ENCODE data around the gene CCDC102A. TPM values are rescaled to one million over a fixed set of nuclear protein-coding genes. Genes with fewer than 3 reads are reported as not detected.

Gene CCDC102A
- total RNA-seq, 1 donor from 2014 or later, result 30.6 TPM

DNA sequence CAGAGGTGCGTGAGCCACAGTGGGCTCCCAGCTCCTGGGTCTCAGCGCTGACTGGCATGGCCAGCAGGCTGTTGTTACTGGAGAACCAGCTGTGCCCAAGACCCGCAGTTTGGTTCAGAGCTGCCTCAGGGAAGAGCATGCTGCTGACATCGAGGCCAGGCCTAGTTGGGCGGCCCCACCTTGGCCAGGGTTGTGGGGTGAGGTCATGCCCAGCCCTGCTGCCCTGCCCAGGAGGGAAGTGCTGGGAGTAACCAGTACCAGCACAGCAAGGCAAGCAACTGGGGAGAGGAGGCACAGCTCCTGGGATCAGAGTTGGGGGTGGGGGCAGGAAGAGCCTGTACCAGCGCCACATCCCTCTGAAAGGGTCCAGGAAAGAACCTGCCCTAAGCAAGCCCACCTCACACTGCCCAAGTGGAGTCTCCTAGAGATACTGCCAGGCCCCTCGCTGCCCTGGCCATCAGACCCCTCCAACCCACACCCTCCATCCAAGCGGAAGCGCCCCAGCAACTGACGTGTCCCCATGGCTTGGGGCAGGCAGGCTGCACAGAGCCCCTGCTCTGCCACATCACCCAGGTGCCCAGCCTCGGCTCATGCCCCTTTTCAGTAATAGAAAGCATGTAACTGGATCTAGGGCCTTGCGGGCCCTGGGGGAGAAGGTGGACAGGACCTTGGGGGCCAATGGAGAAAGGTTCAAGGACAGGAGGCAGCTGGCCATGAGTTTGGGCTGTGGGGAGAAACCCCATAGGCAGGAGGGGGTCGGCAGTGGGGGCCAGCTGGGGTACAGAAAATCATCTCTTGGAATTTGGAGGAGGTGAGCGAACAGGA, 51.1 kb downstream of the CCDC102A start:
- Mint-ChIP-seq H3K9me3 (no peaks in the 10 kb centered on the region), H3K36me3 (no peaks in the 10 kb centered on the region), H3K4me1 (peaks cover 60% of the 10 kb centered on the region), H3K27ac (peak overlapping the region; percentile 92), H3K27me3 (ENCODE audit: low read depth) (no peaks in the 10 kb centered on the region), H3K4me3 (peak overlapping the region; percentile 92)
- TF ChIP-seq, protein P1, sequence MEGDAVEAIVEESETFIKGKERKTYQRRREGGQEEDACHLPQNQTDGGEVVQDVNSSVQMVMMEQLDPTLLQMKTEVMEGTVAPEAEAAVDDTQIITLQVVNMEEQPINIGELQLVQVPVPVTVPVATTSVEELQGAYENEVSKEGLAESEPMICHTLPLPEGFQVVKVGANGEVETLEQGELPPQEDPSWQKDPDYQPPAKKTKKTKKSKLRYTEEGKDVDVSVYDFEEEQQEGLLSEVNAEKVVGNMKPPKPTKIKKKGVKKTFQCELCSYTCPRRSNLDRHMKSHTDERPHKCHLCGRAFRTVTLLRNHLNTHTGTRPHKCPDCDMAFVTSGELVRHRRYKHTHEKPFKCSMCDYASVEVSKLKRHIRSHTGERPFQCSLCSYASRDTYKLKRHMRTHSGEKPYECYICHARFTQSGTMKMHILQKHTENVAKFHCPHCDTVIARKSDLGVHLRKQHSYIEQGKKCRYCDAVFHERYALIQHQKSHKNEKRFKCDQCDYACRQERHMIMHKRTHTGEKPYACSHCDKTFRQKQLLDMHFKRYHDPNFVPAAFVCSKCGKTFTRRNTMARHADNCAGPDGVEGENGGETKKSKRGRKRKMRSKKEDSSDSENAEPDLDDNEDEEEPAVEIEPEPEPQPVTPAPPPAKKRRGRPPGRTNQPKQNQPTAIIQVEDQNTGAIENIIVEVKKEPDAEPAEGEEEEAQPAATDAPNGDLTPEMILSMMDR (IDR thresholded peaks at IDR 0.05; ENCODE audit: unreplicated experiment), result no peak
- no peak for DNase-seq (ENCODE audit: low spot score in 2 of 2, unreplicated experiment in 2 of 2)

DNA sequence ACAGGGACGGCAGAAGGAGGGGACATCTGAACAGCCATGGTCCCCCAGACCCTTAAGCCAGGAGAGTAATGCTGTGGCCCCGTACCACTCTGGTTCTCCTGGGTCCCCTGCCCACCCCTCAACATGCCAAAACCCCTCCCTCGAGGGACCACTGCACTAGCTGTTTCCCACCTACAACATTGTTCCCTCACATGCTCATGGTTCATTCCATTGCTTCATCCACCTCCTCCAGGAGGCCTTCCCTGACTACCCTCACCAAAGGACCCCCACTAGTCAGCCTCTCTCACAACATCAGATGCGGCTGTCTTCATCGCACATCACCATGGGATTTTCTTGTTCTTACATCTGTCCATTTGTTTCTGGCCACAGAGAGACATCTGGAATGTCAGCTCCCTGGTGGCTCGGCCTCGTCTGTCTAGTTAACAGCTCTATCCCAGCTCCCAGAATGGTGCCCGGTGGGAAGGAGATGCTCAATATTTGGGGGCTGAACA, 51.8 kb downstream of the CCDC102A start:
- Mint-ChIP-seq H3K36me3 (no peaks in the 10 kb centered on the region), H3K27me3 (ENCODE audit: low read depth) (no peaks in the 10 kb centered on the region), H3K9me3 (no peaks in the 10 kb centered on the region), H3K27ac (peak overlapping the region; percentile 76), H3K4me1 (peaks cover 67% of the 10 kb centered on the region), H3K4me3 (peak overlapping the region; percentile 92)
- TF ChIP-seq, protein P1 (IDR thresholded peaks at IDR 0.05; ENCODE audit: unreplicated experiment), result no peak
- no peak for DNase-seq (ENCODE audit: low spot score in 2 of 2, unreplicated experiment in 2 of 2)

DNA sequence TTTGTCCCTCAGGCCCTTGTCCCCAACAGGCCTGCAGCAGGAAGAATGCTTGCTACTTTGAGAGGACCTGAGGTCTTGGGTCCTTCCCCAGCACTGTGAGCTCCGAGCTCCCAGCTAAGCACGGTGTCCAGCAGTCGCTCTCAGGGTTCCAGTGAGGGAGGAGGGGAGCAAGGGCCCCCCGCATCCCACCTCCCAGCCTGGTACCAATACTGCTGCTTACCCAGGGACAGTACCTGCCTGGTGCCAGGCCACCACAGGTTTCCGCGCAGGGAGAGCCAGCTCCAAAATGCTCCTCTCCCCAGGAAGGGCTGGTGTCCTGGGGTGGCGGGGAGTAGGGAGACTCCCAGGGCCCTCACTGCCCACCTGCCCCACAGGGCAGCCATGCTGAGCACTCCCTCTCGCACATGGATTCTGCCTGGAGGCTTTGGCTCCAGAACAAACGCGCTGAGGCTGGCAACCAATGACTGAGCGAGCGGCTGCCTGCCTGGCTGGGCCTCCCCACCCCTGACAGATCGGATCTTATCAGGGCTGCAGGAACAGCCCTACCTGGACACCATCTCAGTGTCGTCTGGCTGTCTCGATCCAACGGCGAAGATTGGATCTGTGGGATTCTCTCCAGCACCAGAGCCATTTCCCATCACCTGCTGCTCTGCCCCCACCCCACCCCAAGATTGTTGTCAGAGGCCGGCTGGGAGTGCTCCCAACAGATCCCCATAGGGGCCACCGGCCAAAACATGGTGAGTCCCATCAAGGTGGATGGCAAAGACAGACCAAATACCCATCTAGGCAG, 52.5 kb downstream of the CCDC102A start:
- Mint-ChIP-seq H3K36me3 (peaks cover 3% of the 10 kb centered on the region), H3K4me1 (peaks cover 70% of the 10 kb centered on the region), H3K4me3 (peak overlapping the region; percentile 92)

DNA sequence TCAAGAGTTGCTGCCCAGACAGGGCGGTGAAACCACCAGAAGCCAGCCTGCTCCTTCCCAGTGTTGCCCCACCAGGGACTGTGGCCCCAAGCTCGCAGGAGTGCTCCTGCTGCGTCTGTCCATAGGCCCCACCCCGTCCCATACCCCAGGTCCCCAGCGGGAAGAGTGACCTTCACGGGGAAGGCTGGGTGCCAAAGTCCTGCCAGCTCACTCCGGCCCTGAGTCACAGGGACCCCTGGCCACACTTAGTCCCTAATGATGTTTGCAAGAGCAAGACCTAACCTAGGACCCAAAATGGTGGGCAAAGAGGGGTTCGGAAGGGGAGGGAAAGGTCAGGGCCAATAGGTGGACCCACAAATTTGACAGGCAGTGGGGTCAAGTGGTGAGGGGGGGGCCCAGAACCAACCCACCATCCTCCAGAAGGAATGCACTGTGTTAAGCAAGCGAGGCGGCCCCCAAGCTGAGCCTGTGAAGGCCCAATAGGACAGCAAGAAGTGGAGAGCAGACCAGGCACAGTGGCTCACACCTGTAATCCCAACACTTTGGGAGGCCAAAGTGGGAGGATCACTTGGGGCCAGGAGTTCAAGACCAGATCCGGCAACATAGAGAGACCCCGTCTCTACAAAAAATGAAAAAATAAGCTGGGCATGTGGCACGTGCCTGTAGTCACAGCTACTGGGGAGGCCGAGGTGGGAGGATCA, 53.4 kb downstream of the CCDC102A start:
- no peak for DNase-seq (ENCODE audit: low spot score in 2 of 2, unreplicated experiment in 2 of 2)
- Mint-ChIP-seq H3K36me3 (peaks cover 6% of the 10 kb centered on the region), H3K27me3 (ENCODE audit: low read depth) (no peaks in the 10 kb centered on the region), H3K4me1 (peaks cover 69% of the 10 kb centered on the region), H3K9me3 (no peaks in the 10 kb centered on the region), H3K27ac (peak overlapping the region; percentile 12), H3K4me3 (no peak overlapping the region)
- TF ChIP-seq, protein P1 (IDR thresholded peaks at IDR 0.05; ENCODE audit: unreplicated experiment), result no peak

More for the DNA sequence above, 52.5 kb downstream of the CCDC102A start:
- H3K9me3 Mint-ChIP-seq, result no peaks in the 10 kb centered on the region
- DNase-seq (ENCODE audit: low spot score in 2 of 2, unreplicated experiment in 2 of 2), result no peak
- TF ChIP-seq, protein P1 (IDR thresholded peaks at IDR 0.05; ENCODE audit: unreplicated experiment), result no peak
- no peaks in the 10 kb centered on the region for H3K27me3 Mint-ChIP-seq (ENCODE audit: low read depth)
- H3K27ac Mint-ChIP-seq, result peak overlapping the region; percentile 77

DNA sequence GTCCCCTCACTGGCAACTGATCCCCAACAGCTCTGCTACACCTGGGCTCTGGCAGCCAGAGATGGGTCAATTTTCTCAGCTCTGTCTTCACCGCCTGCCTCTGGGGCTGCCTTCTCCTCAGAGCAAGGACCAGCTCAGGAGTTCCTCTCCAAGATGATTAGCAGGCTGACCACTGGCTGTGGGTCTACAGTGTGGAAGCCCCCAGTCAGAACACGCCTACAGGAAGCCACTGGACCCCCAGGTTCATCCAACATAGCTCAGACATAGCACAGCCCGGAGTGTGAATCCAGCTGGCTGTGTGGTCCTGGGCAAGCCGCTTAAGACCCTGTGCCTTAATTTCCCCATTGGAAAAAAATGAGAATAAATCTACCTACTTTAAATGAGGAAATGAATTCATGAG, 55.0 kb downstream of the CCDC102A start:
- H3K4me3 Mint-ChIP-seq, result no peak overlapping the region
- TF ChIP-seq, protein P1 (IDR thresholded peaks at IDR 0.05; ENCODE audit: unreplicated experiment), result no peak
- no peaks in the 10 kb centered on the region for H3K27me3 Mint-ChIP-seq (ENCODE audit: low read depth)
- H3K9me3 Mint-ChIP-seq, result no peaks in the 10 kb centered on the region
- H3K27ac Mint-ChIP-seq, result peak overlapping the region; percentile 64
- H3K4me1 Mint-ChIP-seq, result peaks cover 58% of the 10 kb centered on the region
- peaks cover 6% of the 10 kb centered on the region for H3K36me3 Mint-ChIP-seq
- no peak for DNase-seq (ENCODE audit: low spot score in 2 of 2, unreplicated experiment in 2 of 2)
